NCI-H2107 treated with DMSO at 0.1 percent for 48 hours (cell line): ENCODE data around the gene DEF6.

Experiments
- DNase-seq: peaks from one replicate; lab custom pipeline; 2025; ENCODE audit not compliant: unreplicated experiment; lab: John Stamatoyannopoulos, UW

Gene DEF6

GRCh38 chr6:35343092-35343834 lies 45.6 kb downstream of the DEF6 start:
- DNase-seq: no peak

DNA sequence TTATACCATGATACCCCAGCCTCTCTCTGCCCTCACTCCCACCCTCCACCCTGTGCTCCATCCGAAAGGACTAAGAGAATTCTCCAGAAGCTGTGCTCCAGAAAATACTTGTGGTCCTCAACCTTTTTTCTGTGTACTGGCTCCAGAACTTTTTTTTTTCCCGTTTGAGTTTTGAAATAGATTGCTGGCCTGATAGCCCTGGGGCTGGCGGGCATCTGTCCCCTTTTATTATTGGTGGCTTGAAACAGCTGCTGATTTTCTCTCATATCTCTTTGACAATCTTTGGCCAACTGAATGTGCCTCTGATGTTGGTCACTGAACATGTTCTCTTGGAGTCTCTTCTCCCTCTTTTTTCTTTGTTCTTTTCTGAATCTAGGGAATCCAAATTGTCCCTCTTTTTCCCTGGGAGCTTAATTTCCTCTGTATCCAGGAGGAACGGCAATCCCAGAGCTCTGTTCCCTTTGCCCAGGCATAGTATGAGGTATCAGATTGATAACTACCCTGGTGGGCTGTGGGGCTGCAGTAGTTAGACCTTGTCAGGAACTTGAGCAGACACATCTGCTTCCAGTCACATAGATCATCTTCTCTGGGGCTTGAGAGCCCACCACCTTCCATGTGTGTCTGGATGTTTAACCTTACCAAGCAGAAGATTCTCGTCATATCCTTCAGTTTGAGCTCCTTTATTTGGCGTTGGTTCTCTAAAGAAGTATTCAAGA lies 46.4 kb downstream of the DEF6 start:
- DNase-seq: no peak

DNA sequence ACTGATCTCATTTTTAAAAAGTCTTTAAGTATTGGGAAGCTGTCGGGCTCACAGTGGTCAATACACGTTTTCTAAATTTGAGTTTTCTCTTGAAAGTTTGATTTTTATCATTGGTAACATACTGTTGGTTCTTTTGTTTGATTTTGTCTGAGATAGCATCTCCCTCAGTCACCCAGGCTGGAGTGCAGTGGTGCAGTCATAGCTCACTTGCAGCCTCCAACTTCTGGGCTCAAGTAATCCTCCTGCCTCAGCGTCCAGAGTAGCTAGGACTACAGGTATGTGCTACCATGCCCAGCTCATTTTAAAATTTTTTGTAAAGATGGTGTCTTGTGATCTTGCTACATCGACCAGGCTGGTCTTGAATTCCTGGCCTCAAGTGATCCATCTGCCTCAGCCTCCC lies 53.8 kb downstream of the DEF6 start:
- no peak for DNase-seq

GRCh38 chr6:35352735-35353134 lies 55.1 kb downstream of the DEF6 start:
- DNase-seq: no peak

DNA sequence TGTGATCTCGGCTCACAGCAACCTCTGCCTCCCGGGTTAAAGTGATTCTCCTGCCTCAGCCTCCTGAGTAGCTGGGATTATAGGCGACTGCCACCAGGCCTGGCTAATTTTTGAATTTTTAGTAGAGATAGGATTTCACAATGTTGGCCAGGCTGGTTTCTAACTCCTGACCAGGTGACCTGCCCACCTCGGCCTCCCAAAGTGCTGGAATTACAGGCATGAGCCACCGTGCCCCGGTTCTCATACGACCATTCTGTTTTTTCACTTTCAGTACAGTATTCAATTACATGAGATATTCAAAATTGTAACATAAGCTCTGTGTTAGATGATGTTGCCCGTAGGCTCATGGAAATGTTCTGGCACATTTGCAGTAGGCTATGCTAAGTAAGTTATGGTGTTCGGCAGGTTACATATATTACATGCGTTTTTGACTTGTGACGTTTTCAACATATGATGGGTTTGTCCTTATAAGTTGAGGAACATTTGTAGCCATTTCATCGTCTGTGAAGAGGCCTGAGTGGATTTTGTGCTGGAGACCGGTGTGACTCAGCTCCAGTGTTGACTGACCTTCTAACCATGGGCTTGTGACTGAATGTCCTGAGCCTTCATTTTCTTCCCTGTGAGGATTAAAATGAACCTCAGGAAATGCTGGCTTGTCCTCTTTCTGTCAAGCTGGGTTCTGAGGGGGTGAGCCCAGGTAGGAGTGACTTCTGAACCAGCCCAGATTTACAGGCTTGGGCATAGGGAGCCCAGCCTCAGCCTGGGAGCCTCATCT lies 56.9 kb downstream of the DEF6 start:
- no peak for DNase-seq

DNA sequence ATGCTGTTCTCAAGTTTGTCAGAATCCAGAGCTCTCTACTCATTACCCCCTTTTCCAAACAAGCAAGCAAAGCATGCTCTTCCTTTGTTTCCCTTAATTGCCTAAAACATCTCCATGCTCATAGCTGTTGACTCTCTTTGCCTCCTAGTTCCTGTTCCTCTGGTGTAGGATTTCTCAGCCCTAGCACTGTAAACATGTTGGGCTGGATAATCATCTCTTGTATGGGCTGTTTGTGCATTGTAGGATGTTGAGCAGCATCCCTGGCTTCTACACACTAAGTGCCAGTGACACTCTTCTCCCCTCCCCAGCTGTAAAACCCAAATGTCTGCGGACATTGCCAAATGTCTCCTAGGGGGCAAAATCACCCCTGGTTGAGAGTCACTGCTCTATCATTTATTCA lies 58.8 kb downstream of the DEF6 start:
- DNase-seq: no peak

DNA sequence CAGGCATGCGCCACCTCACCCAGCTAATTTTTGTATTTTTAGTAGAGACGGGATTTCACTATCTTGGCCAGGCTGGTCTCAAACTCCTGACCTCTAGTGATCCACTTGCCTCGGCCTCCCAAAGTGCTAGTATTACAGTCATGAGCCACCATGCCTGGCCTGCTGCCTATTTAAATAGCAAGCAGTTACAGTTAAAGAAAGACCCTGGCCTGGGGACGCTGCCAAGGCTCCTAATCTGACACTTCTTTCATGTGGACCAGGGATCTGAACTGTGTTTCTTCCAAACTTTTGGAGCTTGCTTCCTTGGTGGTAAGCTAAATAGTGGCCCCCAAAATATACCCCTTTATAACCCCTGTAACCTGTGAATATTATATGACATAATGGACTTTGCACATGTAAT lies 60.1 kb downstream of the DEF6 start:
- no peak for DNase-seq

DNA sequence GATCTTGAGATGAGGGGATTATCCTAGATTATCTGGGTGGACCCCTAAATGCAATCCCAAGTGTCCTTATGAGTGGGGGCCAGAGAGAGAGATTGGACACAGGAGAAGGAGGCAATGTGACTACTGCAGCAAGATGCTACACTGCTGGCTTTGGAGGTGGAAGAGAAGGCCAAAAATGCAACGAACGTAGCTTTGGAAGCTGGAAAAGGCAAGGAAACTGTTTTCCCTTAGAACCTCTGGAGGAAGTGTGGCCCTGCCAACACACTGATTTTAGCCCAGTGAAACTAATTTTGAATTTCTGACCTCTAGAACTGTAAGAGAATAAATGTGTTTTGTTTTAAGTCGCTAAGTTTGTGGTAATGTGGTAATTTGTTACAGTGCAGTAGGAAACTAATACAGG lies 60.5 kb downstream of the DEF6 start:
- DNase-seq: no peak

GRCh38 chr6:35359346-35359743 lies 61.7 kb downstream of the DEF6 start:
- DNase-seq: no peak

DNA sequence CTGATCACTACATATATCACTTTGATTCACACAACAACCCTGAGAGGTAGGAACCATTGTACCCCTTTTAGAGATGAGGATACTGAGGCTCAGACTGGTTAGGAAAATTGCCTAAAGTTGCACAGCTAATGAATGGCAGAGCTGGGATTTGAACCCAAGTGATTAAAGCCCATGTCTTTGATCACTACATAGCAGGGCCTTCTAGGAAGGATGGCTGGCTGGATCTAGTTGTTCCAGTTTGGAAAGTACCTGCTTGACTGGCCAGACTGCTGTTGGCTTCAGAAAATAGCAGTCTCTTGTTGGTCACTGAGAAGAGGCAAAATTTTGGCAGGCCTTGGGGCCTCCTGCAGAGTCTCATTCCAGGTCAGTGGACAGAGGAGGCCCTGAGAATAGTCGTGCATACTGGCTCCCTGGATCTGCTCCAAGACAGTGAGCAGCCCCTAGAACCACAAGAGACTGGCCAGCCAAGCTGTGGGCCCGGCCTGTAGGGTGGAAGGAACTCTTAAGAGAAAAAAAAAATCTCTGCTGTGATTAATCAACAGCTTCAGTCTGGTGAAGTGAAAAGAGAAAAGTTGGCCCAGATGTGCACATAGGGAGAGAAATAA lies 62.2 kb downstream of the DEF6 start:
- DNase-seq: no peak

DNA sequence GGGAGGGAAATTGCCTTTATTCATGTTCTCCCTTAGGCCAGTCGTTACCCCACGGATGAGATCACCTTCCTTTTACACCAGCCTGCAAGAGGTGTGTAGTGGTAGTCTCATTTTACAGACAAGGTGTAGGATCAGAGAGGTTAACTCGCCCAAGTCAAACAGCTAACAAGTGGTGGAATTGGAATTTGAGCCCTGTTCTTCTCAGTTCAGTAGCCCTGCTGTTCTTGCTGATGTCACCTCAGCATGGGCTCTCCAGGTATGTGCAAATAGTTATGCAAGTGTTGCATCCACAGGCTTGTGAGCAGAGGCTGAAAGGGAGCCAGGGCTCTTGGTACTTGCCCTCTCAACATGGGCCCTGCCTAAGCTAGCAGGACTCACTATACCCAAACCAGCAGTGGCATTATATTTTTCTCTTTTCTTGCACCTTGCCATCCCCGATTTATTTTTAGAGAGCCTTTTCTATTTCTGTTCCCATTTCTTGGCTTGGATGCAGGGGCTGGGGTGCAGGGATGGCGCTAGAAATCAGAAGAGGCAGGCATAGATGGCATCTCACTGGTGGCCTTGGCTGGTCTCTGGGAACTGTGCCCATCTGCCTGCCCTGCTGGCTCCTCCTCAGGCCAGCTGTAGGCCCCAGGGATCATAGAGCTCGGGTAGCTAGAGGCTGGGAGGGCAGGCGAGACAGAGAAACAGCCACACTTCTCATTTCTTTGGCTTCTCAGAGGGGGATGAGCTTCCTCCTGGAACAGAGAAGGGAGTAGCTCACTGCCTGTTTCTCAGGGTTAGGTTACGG lies 62.9 kb downstream of the DEF6 start:
- peak; percentile 15 for DNase-seq

GRCh38 chr6:35362200-35362599 lies 64.6 kb downstream of the DEF6 start:
- DNase-seq: no peak

GRCh38 chr6:35363293-35363750 lies 65.7 kb downstream of the DEF6 start:
- DNase-seq: peak; percentile 78

GRCh38 chr6:35365594-35366203 lies 68.1 kb downstream of the DEF6 start:
- DNase-seq: no peak

- DNase-seq: no peak
Observed at GRCh38 chr6:35366204-35366596, 68.6 kb downstream of the DEF6 start.

DNA sequence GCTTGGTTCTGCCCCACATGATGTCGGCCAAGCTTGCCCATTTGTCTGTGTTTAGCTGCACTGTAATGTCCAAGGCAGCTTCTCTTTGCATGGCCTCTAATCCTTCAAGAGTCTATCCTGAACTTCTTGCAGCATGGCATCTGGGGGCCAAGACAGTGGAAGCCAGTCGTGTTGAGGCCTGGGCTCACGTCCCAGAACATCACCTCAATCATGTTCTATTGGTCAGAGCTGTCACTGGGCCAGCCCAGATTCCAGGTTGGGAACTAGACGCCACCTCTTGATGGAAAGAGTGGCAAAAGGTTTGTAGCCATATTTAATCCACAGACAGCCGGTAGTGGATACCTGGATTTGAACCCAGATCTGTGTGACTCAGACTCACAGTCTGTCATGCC lies 70.0 kb downstream of the DEF6 start:
- no peak for DNase-seq

GRCh38 chr6:35368038-35368887 lies 70.6 kb downstream of the DEF6 start:
- DNase-seq: no peak

GRCh38 chr6:35370124-35370741 lies 72.6 kb downstream of the DEF6 start:
- DNase-seq: no peak
